Kidney (tissue), 14 donors: Measurements from ENCODE around the gene FEV. TPM values are rescaled to one million over a fixed set of nuclear protein-coding genes. Genes with fewer than 3 reads are reported as not detected.

Source experiments
- DNase-seq, 5 donors: peaks; one replicate each; pipeline ENCODE4 v3.0.0-alpha.2; 2013 to 2020
- FAIRE-seq: peaks from 2 replicates; lab custom pipeline; 2012; peaks lifted over from hg19 to GRCh38; lab: Jason Lieb, UNC
- H3K27ac ChIP-seq, 2 donors: one replicate each; pipeline ENCODE4 v1.7.0; 2013; ENCODE audit warnings: low read depth in 2 of 2, low read length in 2 of 2, inconsistent platforms in 1 of 2
- H3K27me3 ChIP-seq: one replicate; pipeline ENCODE4 v1.7.1; 2013; ENCODE audit warnings: low read length, inconsistent platforms; ENCODE audit not compliant: control insufficient read depth, insufficient read depth
- H3K36me3 ChIP-seq, 3 donors: one replicate each; pipeline versions ENCODE4 v1.7.0 to v1.7.1; 2013; ENCODE audit warnings: low read length in 3 of 3, control low read depth in 1 of 3, inconsistent platforms in 1 of 3; ENCODE audit not compliant: insufficient read depth in 3 of 3, control insufficient read depth in 2 of 3
- H3K4me1 ChIP-seq, 3 donors: one replicate each; pipeline versions ENCODE4 v1.7.0 to v1.7.1; 2013; ENCODE audit warnings: low read length in 3 of 3, inconsistent platforms in 1 of 3, low read depth in 1 of 3; ENCODE audit not compliant: control insufficient read depth in 2 of 3, insufficient read depth in 2 of 3
- H3K4me3 ChIP-seq, 3 donors: one replicate each; pipeline versions ENCODE4 v1.7.0 to v1.8.1; 2013; ENCODE audit warnings: low read length in 3 of 3, control low read depth in 1 of 3, inconsistent platforms in 1 of 3
- H3K9ac ChIP-seq, 3 donors: one replicate each; pipeline versions ENCODE4 v1.7.0 to v1.7.1; 2013; ENCODE audit warnings: low read length in 3 of 3, control low read depth in 1 of 3, inconsistent platforms in 1 of 3
- H3K9me3 ChIP-seq, 3 donors: one replicate each; pipeline versions ENCODE4 v1.7.0 to v1.7.1; 2013; ENCODE audit warnings: low read length in 3 of 3, control low read depth in 1 of 3, inconsistent platforms in 1 of 3; ENCODE audit not compliant: control insufficient read depth in 2 of 3, insufficient read depth in 1 of 3
- intact Hi-C: fragments of 100-400 bp; cut with DNase I; formaldehyde crosslinking; loops from one replicate; pipeline ENCODE4 v1.11.1; 2022
- polyA plus RNA-seq: library from polyadenylated mRNA; stranded (reverse); fragments of 350-450 nt; fragmentation: Illumina TruSeq; extraction: RNeasy Lipid Tissue Mini Kit (QIAGEN cat#74804); gene quantifications from one replicate; pipeline ENCODE4 v1.2.3, GENCODE V29; 2014; ENCODE audit warnings: low read depth, low replicate concordance; ENCODE audit not compliant: insufficient read depth
- total RNA-seq: library from RNA; stranded (reverse); fragmentation: NEBNext Ultra II Directional; extraction: Animal tissue kit (Norgen Biotek cat#: 25700); gene quantifications from one replicate; pipeline ENCODE4 v1.2.1, GENCODE V29; 2021
- TF ChIP-seq, protein P1 (sequence below): IDR thresholded peaks from 3 replicates; pipeline ENCODE4 v1.5.1; 2012; ENCODE audit warnings: mild to moderate bottlenecking, moderate library complexity, borderline replicate concordance; ENCODE audit not compliant: insufficient read depth; ENCODE audit errors: extremely low read depth
- donor health status: control.
- donor health status: control.
- donor health status: control.
- donor health status: control.
- donor health status: control.
- donor health status: DM: yes; HTN: yes; CAD: no.
- donor health status: Normal renal cell carcinoma (clear cell type).

The FEV gene
- total and polyA plus RNA-seq, 2 donors from 2014 or later = not detected

DNA sequence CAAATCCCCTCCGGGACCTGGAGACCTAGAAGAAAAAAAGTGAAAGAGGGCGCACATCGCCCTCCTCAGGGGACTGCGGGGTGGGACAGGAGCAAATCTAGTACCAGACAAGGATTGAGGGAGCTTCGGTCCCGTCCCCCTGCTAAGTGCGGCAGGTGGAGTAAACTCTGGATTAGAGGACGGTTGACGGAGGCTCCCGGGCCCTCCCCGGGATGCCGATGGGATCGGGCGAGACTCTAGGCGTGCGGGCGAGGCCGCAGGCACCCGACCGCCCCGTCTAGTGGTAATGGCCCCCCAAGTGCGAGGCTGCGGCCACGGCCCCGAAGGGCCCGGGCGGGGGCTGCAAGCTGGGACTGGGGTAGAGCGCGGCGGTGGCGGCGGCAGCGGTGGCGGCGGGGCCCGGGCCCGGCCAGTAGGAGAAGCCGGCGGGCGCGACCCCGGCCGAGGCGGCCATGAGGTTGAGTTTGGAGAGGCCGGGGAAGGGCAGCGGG is 3.5 kb downstream of the FEV start:
- Histone ChIP-seq H3K36me3 (no peaks in the 10 kb centered on the region), H3K27ac (no peak overlapping the region), H3K4me1 (peaks cover 0 to 13% (median 4%) of the 10 kb centered on the region in 3 donors), H3K4me3 (no peak overlapping the region), H3K9me3 (no peaks in the 10 kb centered on the region), H3K27me3 (peaks cover 47% of the 10 kb centered on the region), H3K9ac (no peak overlapping the region)
- DNase-seq (peak in 2 of 5 donors; percentile 38 to 65), FAIRE-seq (no peak)
- intact Hi-C loops = no loop called here
- TF ChIP-seq, protein P1, sequence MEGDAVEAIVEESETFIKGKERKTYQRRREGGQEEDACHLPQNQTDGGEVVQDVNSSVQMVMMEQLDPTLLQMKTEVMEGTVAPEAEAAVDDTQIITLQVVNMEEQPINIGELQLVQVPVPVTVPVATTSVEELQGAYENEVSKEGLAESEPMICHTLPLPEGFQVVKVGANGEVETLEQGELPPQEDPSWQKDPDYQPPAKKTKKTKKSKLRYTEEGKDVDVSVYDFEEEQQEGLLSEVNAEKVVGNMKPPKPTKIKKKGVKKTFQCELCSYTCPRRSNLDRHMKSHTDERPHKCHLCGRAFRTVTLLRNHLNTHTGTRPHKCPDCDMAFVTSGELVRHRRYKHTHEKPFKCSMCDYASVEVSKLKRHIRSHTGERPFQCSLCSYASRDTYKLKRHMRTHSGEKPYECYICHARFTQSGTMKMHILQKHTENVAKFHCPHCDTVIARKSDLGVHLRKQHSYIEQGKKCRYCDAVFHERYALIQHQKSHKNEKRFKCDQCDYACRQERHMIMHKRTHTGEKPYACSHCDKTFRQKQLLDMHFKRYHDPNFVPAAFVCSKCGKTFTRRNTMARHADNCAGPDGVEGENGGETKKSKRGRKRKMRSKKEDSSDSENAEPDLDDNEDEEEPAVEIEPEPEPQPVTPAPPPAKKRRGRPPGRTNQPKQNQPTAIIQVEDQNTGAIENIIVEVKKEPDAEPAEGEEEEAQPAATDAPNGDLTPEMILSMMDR = no peak

GRCh38 chr2:218980735-218981389 is 4.1 kb downstream of the FEV start:
- TF ChIP-seq, protein P1 = no peak
- Histone ChIP-seq H3K4me3 (no peak overlapping the region), H3K27ac (no peak overlapping the region), H3K36me3 (no peaks in the 10 kb centered on the region), H3K27me3 (peaks cover 42% of the 10 kb centered on the region), H3K9ac (no peak overlapping the region), H3K9me3 (no peaks in the 10 kb centered on the region), H3K4me1 (peaks cover 0 to 13% (median 4%) of the 10 kb centered on the region in 3 donors)
- intact Hi-C loops = no loop called here
- FAIRE-seq (no peak), DNase-seq (peak in 2 of 5 donors; percentile 47 to 51)

GRCh38 chr2:218979846-218980734 is 4.9 kb downstream of the FEV start:
- intact Hi-C loops = no loop called here
- Histone ChIP-seq H3K9me3 (no peaks in the 10 kb centered on the region), H3K27me3 (peaks cover 45% of the 10 kb centered on the region), H3K36me3 (no peaks in the 10 kb centered on the region), H3K4me1 (peaks cover 0 to 13% (median 4%) of the 10 kb centered on the region in 3 donors), H3K27ac (no peak overlapping the region), H3K4me3 (peak overlapping the region in 1 of 3 donors; percentile 44), H3K9ac (no peak overlapping the region)
- DNase-seq (peak; percentile 87 to 92 (median 89)), FAIRE-seq (no peak)
- TF ChIP-seq, protein P1 = peak; percentile 81
